Measurements from ENCODE around the gene BATF3.
A peak's percentile ranks its signal among the peaks of the same experiment; 100 is the strongest.

Gene BATF3

GRCh38 chr1:212700892-212701819, 1.5 kb upstream of the BATF3 start:
- no peaks in the 10 kb centered on the region for H3K9me3 ChIP-seq (ENCODE audit: control insufficient read depth, low read length)
- peaks cover 21% of the 10 kb centered on the region for H3K4me1 ChIP-seq (ENCODE audit: control insufficient read depth, insufficient read depth, low read length)
- peaks cover 48% of the 10 kb centered on the region for H3K27me3 ChIP-seq (ENCODE audit: control insufficient read depth, insufficient read depth, low read length)
- H3K36me3 ChIP-seq (ENCODE audit: control insufficient read depth, insufficient read depth, low read length) = no peaks in the 10 kb centered on the region
- H3K4me3 ChIP-seq (ENCODE audit: low read length) = peak overlapping the region; percentile 14
- H3K9ac ChIP-seq (ENCODE audit: low read length) = no peak overlapping the region

- peak overlapping the region; percentile 14 for H3K4me3 ChIP-seq (ENCODE audit: low read length)
- H3K9me3 ChIP-seq (ENCODE audit: control insufficient read depth, low read length) = no peaks in the 10 kb centered on the region
- H3K9ac ChIP-seq (ENCODE audit: low read length) = peak overlapping the region; percentile 16
- H3K27me3 ChIP-seq (ENCODE audit: control insufficient read depth, insufficient read depth, low read length) = peaks cover 55% of the 10 kb centered on the region
- H3K4me1 ChIP-seq (ENCODE audit: control insufficient read depth, insufficient read depth, low read length) = peaks cover 21% of the 10 kb centered on the region
- H3K36me3 ChIP-seq (ENCODE audit: control insufficient read depth, insufficient read depth, low read length) = no peaks in the 10 kb centered on the region
Observed at GRCh38 chr1:212700223-212700891, 717 bp upstream of the BATF3 start.

- Histone ChIP-seq H3K9me3 (ENCODE audit: control insufficient read depth, low read length) (no peaks in the 10 kb centered on the region), H3K36me3 (ENCODE audit: control insufficient read depth, insufficient read depth, low read length) (no peaks in the 10 kb centered on the region), H3K9ac (ENCODE audit: low read length) (no peak overlapping the region), H3K4me1 (ENCODE audit: control insufficient read depth, insufficient read depth, low read length) (peaks cover 21% of the 10 kb centered on the region), H3K4me3 (ENCODE audit: low read length) (no peak overlapping the region), H3K27me3 (ENCODE audit: control insufficient read depth, insufficient read depth, low read length) (peaks cover 55% of the 10 kb centered on the region)
Observed at GRCh38 chr1:212699104-212699624, 476 bp downstream of the BATF3 start.

- Histone ChIP-seq H3K4me3 (ENCODE audit: low read length) (no peak overlapping the region), H3K36me3 (ENCODE audit: control insufficient read depth, insufficient read depth, low read length) (no peaks in the 10 kb centered on the region), H3K27me3 (ENCODE audit: control insufficient read depth, insufficient read depth, low read length) (peaks cover 55% of the 10 kb centered on the region), H3K9me3 (ENCODE audit: control insufficient read depth, low read length) (no peaks in the 10 kb centered on the region), H3K4me1 (ENCODE audit: control insufficient read depth, insufficient read depth, low read length) (peaks cover 21% of the 10 kb centered on the region), H3K9ac (ENCODE audit: low read length) (no peak overlapping the region)
Observed at GRCh38 chr1:212698467-212699103, 1.1 kb downstream of the BATF3 start.

GRCh38 chr1:212696721-212697331, 2.8 kb downstream of the BATF3 start:
- Histone ChIP-seq H3K27me3 (ENCODE audit: control insufficient read depth, insufficient read depth, low read length) (peaks cover 55% of the 10 kb centered on the region), H3K9ac (ENCODE audit: low read length) (no peak overlapping the region), H3K36me3 (ENCODE audit: control insufficient read depth, insufficient read depth, low read length) (no peaks in the 10 kb centered on the region), H3K4me1 (ENCODE audit: control insufficient read depth, insufficient read depth, low read length) (peaks cover 21% of the 10 kb centered on the region), H3K9me3 (ENCODE audit: control insufficient read depth, low read length) (no peaks in the 10 kb centered on the region), H3K4me3 (ENCODE audit: low read length) (no peak overlapping the region)

GRCh38 chr1:212692774-212693644, 6.6 kb downstream of the BATF3 start:
- no peak overlapping the region for H3K9ac ChIP-seq (ENCODE audit: low read length)
- no peaks in the 10 kb centered on the region for H3K9me3 ChIP-seq (ENCODE audit: control insufficient read depth, low read length)
- peaks cover 27% of the 10 kb centered on the region for H3K27me3 ChIP-seq (ENCODE audit: control insufficient read depth, insufficient read depth, low read length)
- no peaks in the 10 kb centered on the region for H3K36me3 ChIP-seq (ENCODE audit: control insufficient read depth, insufficient read depth, low read length)
- H3K4me3 ChIP-seq (ENCODE audit: low read length) = no peak overlapping the region
- H3K4me1 ChIP-seq (ENCODE audit: control insufficient read depth, insufficient read depth, low read length) = no peaks in the 10 kb centered on the region

- H3K4me1 ChIP-seq (ENCODE audit: control insufficient read depth, insufficient read depth, low read length) = no peaks in the 10 kb centered on the region
- no peaks in the 10 kb centered on the region for H3K36me3 ChIP-seq (ENCODE audit: control insufficient read depth, insufficient read depth, low read length)
- H3K9me3 ChIP-seq (ENCODE audit: control insufficient read depth, low read length) = no peaks in the 10 kb centered on the region
- H3K9ac ChIP-seq (ENCODE audit: low read length) = no peak overlapping the region
- H3K4me3 ChIP-seq (ENCODE audit: low read length) = no peak overlapping the region
- H3K27me3 ChIP-seq (ENCODE audit: control insufficient read depth, insufficient read depth, low read length) = peaks cover 15% of the 10 kb centered on the region
Observed at GRCh38 chr1:212691561-212692071, 8.0 kb downstream of the BATF3 start.

- Histone ChIP-seq H3K9me3 (ENCODE audit: control insufficient read depth, low read length) (no peaks in the 10 kb centered on the region), H3K36me3 (ENCODE audit: control insufficient read depth, insufficient read depth, low read length) (no peaks in the 10 kb centered on the region), H3K27me3 (ENCODE audit: control insufficient read depth, insufficient read depth, low read length) (peaks cover 9% of the 10 kb centered on the region), H3K4me3 (ENCODE audit: low read length) (no peak overlapping the region), H3K4me1 (ENCODE audit: control insufficient read depth, insufficient read depth, low read length) (no peaks in the 10 kb centered on the region), H3K9ac (ENCODE audit: low read length) (no peak overlapping the region)
Observed at GRCh38 chr1:212690816-212691403, 8.7 kb downstream of the BATF3 start.

GRCh38 chr1:212689758-212690529, 9.7 kb downstream of the BATF3 start:
- Histone ChIP-seq H3K27me3 (ENCODE audit: control insufficient read depth, insufficient read depth, low read length) (peaks cover 4% of the 10 kb centered on the region), H3K9ac (ENCODE audit: low read length) (no peak overlapping the region), H3K9me3 (ENCODE audit: control insufficient read depth, low read length) (no peaks in the 10 kb centered on the region), H3K4me3 (ENCODE audit: low read length) (no peak overlapping the region), H3K36me3 (ENCODE audit: control insufficient read depth, insufficient read depth, low read length) (no peaks in the 10 kb centered on the region), H3K4me1 (ENCODE audit: control insufficient read depth, insufficient read depth, low read length) (no peaks in the 10 kb centered on the region)

- no peaks in the 10 kb centered on the region for H3K4me1 ChIP-seq (ENCODE audit: control insufficient read depth, insufficient read depth, low read length)
- H3K36me3 ChIP-seq (ENCODE audit: control insufficient read depth, insufficient read depth, low read length) = no peaks in the 10 kb centered on the region
- H3K27me3 ChIP-seq (ENCODE audit: control insufficient read depth, insufficient read depth, low read length) = peaks cover 4% of the 10 kb centered on the region
- no peak overlapping the region for H3K9ac ChIP-seq (ENCODE audit: low read length)
- no peaks in the 10 kb centered on the region for H3K9me3 ChIP-seq (ENCODE audit: control insufficient read depth, low read length)
- H3K4me3 ChIP-seq (ENCODE audit: low read length) = no peak overlapping the region
Observed at GRCh38 chr1:212689196-212689725, 10.4 kb downstream of the BATF3 start.
